HepG2 (cell line): Measurements from ENCODE around the gene TNRC18. TPM values are rescaled to one million over a fixed set of nuclear protein-coding genes. Genes with fewer than 3 reads are reported as not detected.

Source experiments
- CREBL2 ChIP-seq: sonication (generic); formaldehyde crosslinking; IDR thresholded peaks from 2 replicates; pipeline ENCODE4 v1.8.1; 2023; ENCODE audit warnings: missing genetic modification reagents, mild to moderate bottlenecking, borderline replicate concordance
- GZF1 ChIP-seq: sonication (generic); formaldehyde crosslinking; IDR thresholded peaks from 2 replicates; pipeline ENCODE4 v1.5.1; 2020; ENCODE audit warnings: mild to moderate bottlenecking, missing genetic modification reagents
- HMGXB3 ChIP-seq: sonication (generic); formaldehyde crosslinking; IDR thresholded peaks from 2 replicates; pipeline ENCODE4 v1.4.0; 2020; ENCODE audit warnings: missing genetic modification reagents, borderline replicate concordance
- MXI1 ChIP-seq: IDR thresholded peaks from 3 replicates; pipeline ENCODE4 v1.6.1; 2012; ENCODE audit warnings: low read depth, low read length, inconsistent platforms, borderline replicate concordance
- PBX3 ChIP-seq: sonication (generic); formaldehyde crosslinking; IDR thresholded peaks from 2 replicates; pipeline ENCODE4 v1.8.1; 2023; ENCODE audit warnings: missing genetic modification reagents, inconsistent platforms, borderline replicate concordance
- SMAD1 ChIP-seq: sonication (generic); formaldehyde crosslinking; IDR thresholded peaks from 2 replicates; pipeline ENCODE4 v1.4.0; 2020; ENCODE audit warnings: missing genetic modification reagents, low read depth, mild to moderate bottlenecking, borderline replicate concordance
- SRSF9 ChIP-seq: fragments of 200-400 bp; formaldehyde crosslinking; IDR thresholded peaks from 2 replicates; pipeline ENCODE4 v1.6.1; 2018; ENCODE audit warnings: borderline replicate concordance, mild to moderate bottlenecking, low read depth, low read length; ENCODE audit not compliant: insufficient read depth, poor library complexity, severe bottlenecking
- TAF15 ChIP-seq: fragments of 200-400 bp; formaldehyde crosslinking; IDR thresholded peaks from one replicate; pipeline ENCODE4 v1.6.1; 2018; ENCODE audit warnings: mild to moderate bottlenecking, low read depth, low read length; ENCODE audit not compliant: poor library complexity, severe bottlenecking
- ZBTB49 ChIP-seq: sonication (generic); formaldehyde crosslinking; IDR thresholded peaks from 2 replicates; pipeline ENCODE4 v1.4.0; 2020; ENCODE audit warnings: missing genetic modification reagents, borderline replicate concordance
- ZFP1 ChIP-seq: IDR thresholded peaks from 2 replicates; pipeline ENCODE4 v1.6.1; 2016
- ZFP91 ChIP-seq: sonication (generic); formaldehyde crosslinking; IDR thresholded peaks from 2 replicates; pipeline ENCODE4 v1.9.0; 2022; ENCODE audit warnings: missing genetic modification reagents, mild to moderate bottlenecking, borderline replicate concordance
- ZNF18 ChIP-seq: sonication (generic); formaldehyde crosslinking; IDR thresholded peaks from 2 replicates; pipeline ENCODE4 v1.8.0; 2022; ENCODE audit warnings: mild to moderate bottlenecking, missing genetic modification reagents; ENCODE audit not compliant: insufficient replicate concordance
- ZNF572 ChIP-seq: sonication (generic); formaldehyde crosslinking; IDR thresholded peaks from 2 replicates; pipeline ENCODE4 v1.5.1; 2020; ENCODE audit warnings: mild to moderate bottlenecking, missing genetic modification reagents
- ZNF777 ChIP-seq: sonication (generic); formaldehyde crosslinking; IDR thresholded peaks from 2 replicates; pipeline ENCODE4 v1.4.0; 2020; ENCODE audit warnings: missing genetic modification reagents
- polyA plus RNA-seq, 8 experiments: library from polyadenylated mRNA; depleted of rRNA in 3 of 8; stranded (reverse) in 7 of 8; unstranded in 1 of 8; fragments of >200 nt; fragmentation: Illumina TruSeq in 4 of 8; extraction: Trizol in 4 of 8; gene quantifications; 2 replicates each; pipeline versions ENCODE4 v1.2.1 to v1.2.3, GENCODE V29; 2011 to 2016; ENCODE audit warnings: low read depth in 4 of 8, missing spikeins in 1 of 8, mixed read lengths in 1 of 8; ENCODE audit not compliant: insufficient read depth in 1 of 8
- total RNA-seq, 5 experiments: library from RNA; depleted of rRNA; stranded (reverse); fragments of >200 nt; fragmentation: Illumina TruSeq; extraction: Trizol; gene quantifications; 2 replicates each; pipeline ENCODE4 v1.2.3, GENCODE V29; 2016; ENCODE audit warnings: low read depth in 1 of 5

The TNRC18 gene
- total and polyA plus RNA-seq, 2 of the 13 experiments (the other 11 are each of a cell fraction or from before 2014, with no cell fraction given): 11.7 to 17.4 TPM

- no peak for TF ChIP-seq ZBTB49 (CRISPR knock-in tag)
- TF ChIP-seq CREBL2 (CRISPR knock-in tag): no peak
- no peak for TF ChIP-seq TAF15
- TF ChIP-seq ZFP91 (CRISPR knock-in tag): peak; percentile 58; the same call in 1 of the 2 replicates
- TF ChIP-seq ZNF572 (CRISPR knock-in tag): peak; percentile 80; the same call in 1 of the 2 replicates
- TF ChIP-seq ZNF777 (CRISPR knock-in tag): peak; percentile 70; the same call in 1 of the 2 replicates
- TF ChIP-seq SRSF9: no peak
- no peak; the same call in 2 of the 3 replicates for TF ChIP-seq MXI1
- TF ChIP-seq PBX3 (CRISPR knock-in tag): no peak
- TF ChIP-seq HMGXB3 (CRISPR knock-in tag): no peak; the same call in 1 of the 2 replicates
- no peak for TF ChIP-seq GZF1 (CRISPR knock-in tag)
- no peak for TF ChIP-seq SMAD1 (CRISPR knock-in tag)
- peak; percentile 78 for TF ChIP-seq ZNF18 (CRISPR knock-in tag)
- TF ChIP-seq ZFP1 (CRISPR knock-in tag): no peak
Measured at GRCh38 chr7:5284304-5285281, 139.0 kb downstream of the TNRC18 start (continued).
